ENCODE measurements around the gene BLVRB.

The BLVRB gene

DNA sequence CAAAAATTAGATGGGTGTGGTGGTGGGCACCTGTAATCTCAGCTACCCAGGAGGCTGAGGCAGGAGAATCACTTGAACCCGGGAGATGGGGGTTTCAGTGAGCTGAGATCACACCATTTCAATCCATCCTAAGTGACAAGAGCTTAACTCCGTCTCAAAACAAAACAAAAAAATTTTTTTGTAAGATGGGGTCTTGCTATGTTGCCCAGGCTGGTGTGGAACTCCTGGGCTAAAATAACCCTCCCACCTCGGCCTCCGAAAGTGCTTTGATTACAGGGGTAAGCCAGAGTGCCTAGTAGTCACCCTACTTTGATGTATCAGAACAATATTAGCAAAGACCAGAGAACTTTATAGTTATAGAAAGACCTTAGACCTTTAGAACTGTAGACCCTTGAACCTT, 9.2 kb upstream of the BLVRB start:
- H3K27me3 Mint-ChIP-seq (ENCODE audit: low read depth), result peaks cover 9% of the 10 kb centered on the region
- no peaks in the 10 kb centered on the region for H3K36me3 Mint-ChIP-seq (ENCODE audit: low read depth)
- H3K4me3 Mint-ChIP-seq, result no peak overlapping the region
- H3K27ac Mint-ChIP-seq, result no peak overlapping the region
- H3K9me3 Mint-ChIP-seq, result no peaks in the 10 kb centered on the region
- no peak for TF ChIP-seq CTCF (IDR thresholded peaks at IDR 0.05; ENCODE audit: unreplicated experiment in 3 of 3)
- no peaks in the 10 kb centered on the region for H3K4me1 Mint-ChIP-seq

- Mint-ChIP-seq H3K27me3 (ENCODE audit: low read depth) (peaks cover 16% of the 10 kb centered on the region), H3K4me1 (no peaks in the 10 kb centered on the region)
These were observed 7.0 kb upstream of the BLVRB start for GRCh38 chr19:40472516-40472915.

GRCh38 chr19:40471111-40471510, 5.6 kb upstream of the BLVRB start:
- no peak for TF ChIP-seq CTCF (IDR thresholded peaks at IDR 0.05; ENCODE audit: unreplicated experiment in 3 of 3)
- Mint-ChIP-seq H3K27me3 (ENCODE audit: low read depth) (peaks cover 23% of the 10 kb centered on the region), H3K27ac (no peak overlapping the region), H3K36me3 (ENCODE audit: low read depth) (no peaks in the 10 kb centered on the region), H3K9me3 (no peaks in the 10 kb centered on the region), H3K4me3 (peak overlapping the region in 1 of 3 experiments; percentile 24), H3K4me1 (peaks cover 6% of the 10 kb centered on the region)

More at GRCh38 chr19:40472516-40472915, 7.0 kb upstream of the BLVRB start:
- Mint-ChIP-seq H3K36me3 (ENCODE audit: low read depth) (no peaks in the 10 kb centered on the region), H3K9me3 (no peaks in the 10 kb centered on the region), H3K27ac (no peak overlapping the region), H3K4me3 (no peak overlapping the region)
- no peak for TF ChIP-seq CTCF (IDR thresholded peaks at IDR 0.05; ENCODE audit: unreplicated experiment in 3 of 3)

DNA sequence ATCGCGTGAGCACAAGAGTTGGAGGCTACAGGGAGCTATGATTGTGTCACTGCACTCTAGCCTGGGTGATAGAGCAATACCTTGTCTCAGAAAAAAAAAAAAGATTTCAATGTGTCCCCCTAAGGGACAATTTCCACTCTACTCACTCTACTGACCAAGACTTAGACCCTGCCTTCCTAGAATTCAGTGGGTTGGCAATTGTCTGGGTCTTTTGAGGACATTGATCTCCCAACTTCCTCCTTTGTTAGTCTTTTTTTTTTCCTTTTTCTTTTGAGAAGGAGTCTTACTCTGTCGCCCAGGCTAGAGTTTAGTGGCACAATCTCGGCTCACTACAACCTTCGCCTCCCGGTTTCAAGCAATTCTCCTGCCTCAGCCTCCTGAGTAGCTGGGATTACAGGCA, 3.5 kb upstream of the BLVRB start:
- peaks cover 30% of the 10 kb centered on the region for H3K27me3 Mint-ChIP-seq (ENCODE audit: low read depth)
- no peak overlapping the region for H3K27ac Mint-ChIP-seq
- H3K9me3 Mint-ChIP-seq, result no peaks in the 10 kb centered on the region
- peak overlapping the region in 2 of 3 experiments; percentile 63 to 69 for H3K4me3 Mint-ChIP-seq
- TF ChIP-seq CTCF (IDR thresholded peaks at IDR 0.05; ENCODE audit: unreplicated experiment in 3 of 3), result no peak
- H3K36me3 Mint-ChIP-seq (ENCODE audit: low read depth), result no peaks in the 10 kb centered on the region
- H3K4me1 Mint-ChIP-seq, result peaks cover 19% of the 10 kb centered on the region

- peak within 1 kb of the TSS in 1 of 3 experiments; percentile 13 for H3K27ac Mint-ChIP-seq
- H3K9me3 Mint-ChIP-seq, result no peaks in the 10 kb centered on the region
- no peaks in the 10 kb centered on the region for H3K36me3 Mint-ChIP-seq (ENCODE audit: low read depth)
- H3K4me1 Mint-ChIP-seq, result peaks cover 19% of the 10 kb centered on the region
- no peak for TF ChIP-seq CTCF (IDR thresholded peaks at IDR 0.05; ENCODE audit: unreplicated experiment in 3 of 3)
- H3K4me3 Mint-ChIP-seq, result peak within 1 kb of the TSS; percentile 79 to 90 (median 85)
- H3K27me3 Mint-ChIP-seq (ENCODE audit: low read depth), result peaks cover 30% of the 10 kb centered on the region
These were observed 1.6 kb upstream of the BLVRB start, which contains the start of gene SPTBN4 for GRCh38 chr19:40466985-40467734. Gene SPTBN4, plus strand, starts transcription at chr19:40467001. Its CDS starts 5,621 bp downstream, at chr19:40472622.
